Testis (tissue), 5 donors: ENCODE measurements around the gene BPIFA3. TPM values are rescaled to one million over a fixed set of nuclear protein-coding genes. Genes with fewer than 3 reads are reported as not detected.

Source experiments
- DNase-seq: peaks from one replicate; pipeline ENCODE4 v3.0.0-alpha.2; 2019
- H3K27ac ChIP-seq, 2 donors: fragments of 200-600 bp; sonication (generic); one replicate each; pipeline ENCODE4 v1.5.1; 2019
- H3K27me3 ChIP-seq: fragments of 200-600 bp; sonication (generic); one replicate; pipeline ENCODE4 v1.5.1; 2019
- H3K36me3 ChIP-seq: fragments of 200-600 bp; sonication (generic); one replicate; pipeline ENCODE4 v1.5.1; 2017; ENCODE audit warnings: low read depth; ENCODE audit errors: missing control alignments
- H3K4me1 ChIP-seq: fragments of 200-600 bp; sonication (generic); one replicate; pipeline ENCODE4 v1.5.1; 2019
- H3K4me3 ChIP-seq, 2 donors: fragments of 200-600 bp; sonication (generic); one replicate each; pipeline ENCODE4 v1.5.1; 2017 to 2019
- H3K9me3 ChIP-seq: fragments of 200-600 bp; sonication (generic); one replicate; pipeline ENCODE4 v1.5.1; 2017
- CTCF ChIP-seq, 3 experiments: fragments of 450-650 bp in 2 of 3; fragments of 200-600 bp in 1 of 3; sonication (generic) in 1 of 3; IDR thresholded peaks; one replicate each; pipeline ENCODE4 v1.5.1; 2016 to 2019; ENCODE audit warnings: antibody characterized with exemption in 3 of 3, mild to moderate bottlenecking in 2 of 3, moderate library complexity in 1 of 3
- POLR2A ChIP-seq: fragments of 450-650 bp; IDR thresholded peaks from one replicate; pipeline ENCODE4 v1.6.1; 2017; ENCODE audit warnings: antibody characterized with exemption, mild to moderate bottlenecking, moderate library complexity
- WGBS, 2 donors: methylation state at CpG; one replicate each; pipeline ENCODE4 v1.1.5; 2018; 5-methylcytosine and 5-hydroxymethylcytosine counted together
- intact Hi-C: fragments of 100-400 bp; cut with DNase I; formaldehyde crosslinking; loops from one replicate; pipeline ENCODE4 v1.15.1; 2023; ENCODE audit warnings: low total_unique reads
- long read RNA-seq, 2 donors: transcript quantifications; one replicate each; lab custom pipeline, GENCODE V29; 2026
- polyA plus RNA-seq: library from polyadenylated mRNA; stranded (reverse); fragments of 350-450 nt; fragmentation: Illumina TruSeq; extraction: RNeasy Lipid Tissue Mini Kit (QIAGEN cat#74804); gene quantifications from one replicate; pipeline ENCODE4 v1.2.3, GENCODE V29; 2014; ENCODE audit warnings: low read depth, low replicate concordance; ENCODE audit not compliant: insufficient read depth
- total RNA-seq, 2 donors: library from RNA; depleted of rRNA; stranded (reverse); fragments of >200 nt; gene quantifications; one replicate each; pipeline ENCODE4 v1.2.3, GENCODE V29; 2016

BPIFA3 gene
- total RNA-seq = 100 to 1,000 TPM in 1 of 2 donors, 10 to 100 TPM in 1; 30.7 to 106 TPM
- 147 TPM for polyA plus RNA-seq
- long read RNA-seq, donor 1 = 0 reads
- long read RNA-seq, donor 2 = 0 reads

DNA sequence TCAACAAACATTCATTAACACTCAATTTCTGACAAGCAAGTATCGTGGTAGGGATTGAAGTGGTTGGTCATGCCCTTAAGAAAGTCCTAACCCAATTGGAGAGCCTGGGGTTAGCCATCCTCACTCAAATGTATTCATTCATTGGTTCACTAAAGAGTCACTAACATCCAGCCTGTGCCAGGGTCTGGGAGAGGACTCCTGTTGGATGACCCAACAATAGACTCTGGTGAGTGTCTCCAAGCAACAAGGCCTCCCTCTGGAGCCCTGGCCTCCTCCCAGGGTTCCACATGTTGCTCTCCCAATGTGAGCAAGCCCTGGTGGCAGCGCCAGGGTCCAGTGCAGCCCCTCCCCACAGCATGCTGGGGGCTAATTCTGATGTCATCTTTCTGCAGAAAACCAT lies at the start of gene BPIFA3:
TSS of gene BPIFA3 (plus strand) at position 301 of the 400 bp plus-strand sequence. CDS start 185 bp downstream, outside the sequence.
- Histone ChIP-seq H3K27ac (no peak within 1 kb of the TSS), H3K4me3 (no peak within 1 kb of the TSS), H3K27me3 (no peaks in the 10 kb centered on the region), H3K36me3 (no peaks in the 10 kb centered on the region), H3K9me3 (no peaks in the 10 kb centered on the region), H3K4me1 (no peaks in the 10 kb centered on the region)
- no peak for TF ChIP-seq POLR2A
- no peak for TF ChIP-seq CTCF (IDR thresholded peaks at IDR 0.05)
- no peak for DNase-seq
- intact Hi-C loops = no loop called here
- 82 to 93% methylated on average over 2 of the region's 2 CpGs for WGBS, 2 donors

DNA sequence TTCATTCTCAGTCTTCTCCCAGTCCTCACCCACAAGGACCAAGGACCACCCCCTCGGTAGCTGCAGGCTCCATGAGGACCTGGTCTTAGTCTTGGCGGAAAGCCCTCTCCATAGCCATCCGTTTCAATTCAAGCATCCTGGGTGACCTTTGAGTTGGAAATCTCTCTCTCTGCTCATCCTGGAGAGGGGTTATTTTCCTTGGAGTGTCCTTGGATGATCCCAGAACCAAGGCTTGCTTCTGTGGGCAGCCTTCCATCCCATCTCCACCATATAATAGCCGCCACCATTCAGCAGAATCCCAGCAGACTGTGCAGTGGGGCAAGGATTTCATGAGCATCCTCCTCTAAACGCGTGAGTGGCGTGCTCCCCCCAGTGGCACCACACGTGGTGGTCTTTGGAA lies 49.3 kb upstream of the BPIFA3 start, which contains the start of gene BPIFA2:
TSS of gene BPIFA2 (plus strand) at position 301 of the 400 bp plus-strand sequence. CDS start 987 bp downstream, outside the sequence.
- intact Hi-C loops = no loop called here
- TF ChIP-seq CTCF (IDR thresholded peaks at IDR 0.05) (no peak), POLR2A (no peak)
- Histone ChIP-seq H3K4me1 (peaks cover 5% of the 10 kb centered on the region), H3K36me3 (no peaks in the 10 kb centered on the region), H3K27ac (no peak within 1 kb of the TSS), H3K4me3 (no peak within 1 kb of the TSS), H3K27me3 (no peaks in the 10 kb centered on the region), H3K9me3 (no peaks in the 10 kb centered on the region)
- 83 to 89% methylated on average over 7 to 8 of the region's 8 CpGs for WGBS, 2 donors
- no peak for DNase-seq

DNA sequence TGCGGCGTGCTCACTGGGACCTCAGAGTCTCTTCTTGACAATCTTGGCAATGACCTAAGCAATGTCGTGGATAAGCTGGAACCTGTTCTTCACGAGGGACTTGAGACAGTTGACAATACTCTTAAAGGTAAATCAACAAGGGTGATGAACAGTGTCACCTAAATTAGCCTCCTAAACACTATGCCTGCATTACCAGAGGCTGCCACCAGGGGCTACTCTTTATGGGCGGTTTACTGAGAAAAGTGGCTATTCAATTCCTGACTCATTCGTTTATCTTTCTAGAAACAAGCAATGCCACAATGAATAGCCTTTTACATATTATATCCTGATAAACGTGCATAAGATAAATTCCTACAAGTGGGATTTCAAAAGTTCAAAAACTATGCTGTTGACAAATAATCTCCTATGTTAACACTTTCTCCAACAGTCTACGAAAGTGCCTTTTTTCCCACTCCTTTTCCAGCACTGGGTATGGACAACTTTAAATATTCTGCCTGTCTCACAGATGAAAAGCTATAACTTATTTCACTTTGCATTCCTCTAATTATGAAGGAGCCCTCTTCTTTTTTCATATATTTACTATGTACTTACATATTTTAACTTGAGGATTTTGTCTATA lies 47.9 kb upstream of the BPIFA3 start:
- H3K36me3 ChIP-seq = no peaks in the 10 kb centered on the region
- H3K27me3 ChIP-seq = no peaks in the 10 kb centered on the region
- no peak overlapping the region for H3K4me3 ChIP-seq
- H3K4me1 ChIP-seq = peaks cover 5% of the 10 kb centered on the region
- no peak overlapping the region for H3K27ac ChIP-seq
- no peak for TF ChIP-seq POLR2A
- peak in 2 of 3 experiments; percentile 43 to 73 for TF ChIP-seq CTCF (IDR thresholded peaks at IDR 0.05)
- intact Hi-C loops = no loop called here
- H3K9me3 ChIP-seq = no peaks in the 10 kb centered on the region
- WGBS, 2 donors = 55 to 65% methylated on average over 8 of the region's 8 CpGs
- peak; percentile 48 for DNase-seq

GRCh38 chr20:33172781-33173180 lies 44.4 kb upstream of the BPIFA3 start:
- intact Hi-C loops = no loop called here
- no peak for TF ChIP-seq CTCF (IDR thresholded peaks at IDR 0.05)
- no peak for TF ChIP-seq POLR2A
- Histone ChIP-seq H3K36me3 (no peaks in the 10 kb centered on the region), H3K9me3 (no peaks in the 10 kb centered on the region), H3K4me3 (no peak overlapping the region), H3K27me3 (no peaks in the 10 kb centered on the region), H3K4me1 (no peaks in the 10 kb centered on the region), H3K27ac (no peak overlapping the region)
- DNase-seq = peak; percentile 39
- WGBS, 2 donors = 30 to 43% methylated on average over 7 of the region's 7 CpGs

DNA sequence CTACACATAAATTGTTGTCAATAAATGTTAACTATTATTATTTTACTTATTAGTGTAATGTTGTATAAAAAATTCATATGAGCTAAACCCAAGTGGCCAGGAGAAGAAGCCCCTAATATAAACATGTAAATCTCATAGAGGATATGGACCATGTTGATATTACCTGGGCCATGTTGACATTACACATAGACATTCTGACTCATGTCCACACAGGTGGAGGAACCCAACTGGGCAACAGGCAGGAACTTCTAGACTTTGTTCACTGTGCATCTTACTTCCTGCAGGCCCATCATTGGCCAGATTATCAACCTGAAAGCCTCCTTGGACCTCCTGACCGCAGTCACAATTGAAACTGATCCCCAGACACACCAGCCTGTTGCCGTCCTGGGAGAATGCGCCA lies 42.0 kb upstream of the BPIFA3 start:
- Histone ChIP-seq H3K27ac (no peak overlapping the region), H3K27me3 (no peaks in the 10 kb centered on the region), H3K9me3 (no peaks in the 10 kb centered on the region), H3K4me3 (no peak overlapping the region), H3K4me1 (no peaks in the 10 kb centered on the region), H3K36me3 (no peaks in the 10 kb centered on the region)
- TF ChIP-seq POLR2A (no peak), CTCF (IDR thresholded peaks at IDR 0.05) (no peak)
- no peak for DNase-seq
- intact Hi-C loops = no loop called here
- WGBS, 2 donors = 90 to 96% methylated on average over 3 of the region's 3 CpGs
